H9 (cell line): ENCODE results near the gene HMGN2. TPM values are rescaled to one million over a fixed set of nuclear protein-coding genes. Genes with fewer than 3 reads are reported as not detected.

ENCODE experiments used
- DNase-seq: peaks from one replicate; pipeline ENCODE4 v3.0.0-alpha.2; 2017
- H2AFZ ChIP-seq: one replicate; pipeline ENCODE4 v1.6.1; 2013; ENCODE audit warnings: mild to moderate bottlenecking, low read length, control low read depth, moderate library complexity
- H2AK5ac ChIP-seq: 2 replicates; pipeline ENCODE4 v1.6.1; 2013; ENCODE audit warnings: low read length, control low read depth, mixed read lengths; ENCODE audit not compliant: insufficient read length
- H2BK120ac ChIP-seq: one replicate; pipeline ENCODE4 v1.6.1; 2013; ENCODE audit warnings: low read depth, mild to moderate bottlenecking, low read length, control low read depth, inconsistent platforms; ENCODE audit not compliant: poor library complexity, severe bottlenecking
- H2BK12ac ChIP-seq: 2 replicates; pipeline ENCODE4 v1.6.1; 2013; ENCODE audit warnings: low read length, control low read depth, mixed read lengths, low read depth; ENCODE audit not compliant: insufficient read length
- H2BK15ac ChIP-seq: 2 replicates; pipeline ENCODE4 v1.6.1; 2013; ENCODE audit warnings: low read depth, low read length, control low read depth
- H2BK20ac ChIP-seq: one replicate; pipeline ENCODE4 v1.6.1; 2013; ENCODE audit warnings: low read depth, mild to moderate bottlenecking, low read length, control low read depth, inconsistent platforms; ENCODE audit not compliant: poor library complexity, severe bottlenecking
- H2BK5ac ChIP-seq: 2 replicates; pipeline ENCODE4 v1.6.1; 2013; ENCODE audit warnings: low read length, control low read depth, mixed read lengths; ENCODE audit not compliant: insufficient read length
- H3K14ac ChIP-seq: 2 replicates; pipeline ENCODE4 v1.6.1; 2013; ENCODE audit warnings: low read length, control low read depth; ENCODE audit not compliant: insufficient read depth
- H3K18ac ChIP-seq: 2 replicates; pipeline ENCODE4 v1.6.1; 2013; ENCODE audit warnings: low read depth, mild to moderate bottlenecking, mixed read lengths, low read length, control low read depth; ENCODE audit not compliant: insufficient read length
- H3K23ac ChIP-seq: 2 replicates; pipeline ENCODE4 v1.6.1; 2013; ENCODE audit warnings: low read length, control low read depth, mixed read lengths, low read depth; ENCODE audit not compliant: insufficient read length
- H3K23me2 ChIP-seq: 2 replicates; pipeline ENCODE4 v1.6.1; 2013; ENCODE audit warnings: low read depth, mild to moderate bottlenecking, mixed read lengths, low read length, control low read depth; ENCODE audit not compliant: insufficient read length, poor library complexity, severe bottlenecking
- H3K27ac ChIP-seq: 2 replicates; pipeline ENCODE4 v1.5.1; 2013; ENCODE audit warnings: low read length, control low read depth, mixed read lengths, low read depth; ENCODE audit not compliant: insufficient read length
- H3K27me3 ChIP-seq: 2 replicates; pipeline ENCODE4 v1.6.1; 2013; ENCODE audit warnings: low read length, control low read depth, inconsistent platforms; ENCODE audit not compliant: insufficient read depth
- H3K4ac ChIP-seq: 2 replicates; pipeline ENCODE4 v1.6.1; 2013; ENCODE audit warnings: low read depth, mild to moderate bottlenecking, control low read depth, inconsistent platforms, low read length, moderate library complexity
- H3K4me1 ChIP-seq: 2 replicates; pipeline ENCODE4 v1.6.1; 2013; ENCODE audit warnings: low read length, control low read depth, inconsistent platforms; ENCODE audit not compliant: insufficient read depth
- H3K4me2 ChIP-seq: 2 replicates; pipeline ENCODE4 v1.6.1; 2013; ENCODE audit warnings: low read length, control low read depth, mixed read lengths; ENCODE audit not compliant: insufficient read length, insufficient read depth
- H3K56ac ChIP-seq: 2 replicates; pipeline ENCODE4 v1.6.1; 2013; ENCODE audit warnings: low read depth, mild to moderate bottlenecking, mixed read lengths, low read length, control low read depth; ENCODE audit not compliant: insufficient read length
- H3K79me1 ChIP-seq: 2 replicates; pipeline ENCODE4 v1.6.1; 2013; ENCODE audit warnings: low read depth, mild to moderate bottlenecking, moderate library complexity, low read length, control low read depth, inconsistent platforms; ENCODE audit not compliant: insufficient read depth, poor library complexity, severe bottlenecking
- H3K79me2 ChIP-seq: 2 replicates; pipeline ENCODE4 v1.6.1; 2013; ENCODE audit warnings: low read length, control low read depth, inconsistent platforms; ENCODE audit not compliant: insufficient read depth
- H3K9ac ChIP-seq: 2 replicates; pipeline ENCODE4 v1.6.1; 2013; ENCODE audit warnings: low read length, control low read depth, mixed read lengths; ENCODE audit not compliant: insufficient read length; ENCODE audit errors: extremely low read depth
- H3K9me3 ChIP-seq: one replicate; pipeline ENCODE4 v1.6.1; 2013; ENCODE audit warnings: low read depth, low read length, inconsistent platforms; ENCODE audit not compliant: control insufficient read depth
- H3T11ph ChIP-seq: one replicate; pipeline ENCODE4 v1.6.1; 2013; ENCODE audit warnings: mild to moderate bottlenecking, low read length, control low read depth, inconsistent platforms
- H4K20me1 ChIP-seq: one replicate; pipeline ENCODE4 v1.6.1; 2013; ENCODE audit not compliant: control insufficient read depth, insufficient read length, insufficient read depth
- H4K5ac ChIP-seq: 2 replicates; pipeline ENCODE4 v1.6.1; 2013; ENCODE audit warnings: low read depth, mild to moderate bottlenecking, mixed read lengths, low read length, control low read depth; ENCODE audit not compliant: insufficient read length
- H4K8ac ChIP-seq: replicated peaks from 2 replicates; pipeline ENCODE4 v1.6.1; 2013; ENCODE audit warnings: low read length, control low read depth, mixed read lengths, low read depth; ENCODE audit not compliant: insufficient read length
- H4K91ac ChIP-seq: 2 replicates; pipeline ENCODE4 v1.6.1; 2013; ENCODE audit warnings: low read depth, mild to moderate bottlenecking, moderate library complexity, mixed read lengths, low read length, control low read depth; ENCODE audit not compliant: insufficient read length
- H3K27ac Mint-ChIP-seq, 3 experiments: 2 replicates in 2 of 3; 3 replicates in 1 of 3; pipeline ENCODE4 v1.8.0; 2020 to 2021; ENCODE audit warnings: mixed read lengths in 3 of 3, mild to moderate bottlenecking in 1 of 3, moderate library complexity in 1 of 3
- H3K27me3 Mint-ChIP-seq: 2 replicates; pipeline ENCODE4 v1.8.0; 2021; ENCODE audit warnings: low read depth, mild to moderate bottlenecking, moderate library complexity, mixed read lengths
- H3K36me3 Mint-ChIP-seq, 3 experiments: 2 replicates in 2 of 3; 3 replicates in 1 of 3; pipeline ENCODE4 v1.8.0; 2020 to 2021; ENCODE audit warnings: low read depth in 3 of 3, mixed read lengths in 3 of 3; ENCODE audit not compliant: insufficient read depth in 1 of 3
- H3K4me1 Mint-ChIP-seq, 2 experiments: 2 replicates each; pipeline ENCODE4 v1.8.0; 2020; ENCODE audit warnings: mixed read lengths in 2 of 2
- H3K4me3 Mint-ChIP-seq, 2 experiments: 2 replicates in 1 of 2; 3 replicates in 1 of 2; pipeline ENCODE4 v1.8.0; 2020 to 2021; ENCODE audit warnings: mild to moderate bottlenecking in 2 of 2, mixed read lengths in 2 of 2, moderate library complexity in 1 of 2
- H3K9me3 Mint-ChIP-seq, 2 experiments: 2 replicates in 1 of 2; 3 replicates in 1 of 2; pipeline ENCODE4 v1.8.0; 2020; ENCODE audit warnings: mild to moderate bottlenecking in 2 of 2, mixed read lengths in 2 of 2, moderate library complexity in 1 of 2
- WGBS: extraction: QIAGEN DNeasy Blood & Tissue Kit; methylation state at CpG from one replicate; pipeline ENCODE4 v1.1.7; 2013; ENCODE audit warnings: missing lambda C conversion rate, low lambda C conversion rate, mixed read lengths; ENCODE audit not compliant: insufficient read length; ENCODE audit errors: extremely low coverage; 5-methylcytosine and 5-hydroxymethylcytosine counted together
- total RNA-seq: library from RNA; stranded (reverse); gene quantifications from 2 replicates; pipeline ENCODE4 v1.2.1, GENCODE V29; 2021
- TF ChIP-seq, protein P1 (sequence below): fragments of 200-600 bp; sonication (generic); conservative IDR thresholded peaks from 3 replicates; pipeline ENCODE4 v1.8.0; 2021; ENCODE audit warnings: antibody characterized with exemption, mild to moderate bottlenecking

HMGN2 gene
- total RNA-seq, 1 experiment from 2014 or later = 622 TPM

DNA sequence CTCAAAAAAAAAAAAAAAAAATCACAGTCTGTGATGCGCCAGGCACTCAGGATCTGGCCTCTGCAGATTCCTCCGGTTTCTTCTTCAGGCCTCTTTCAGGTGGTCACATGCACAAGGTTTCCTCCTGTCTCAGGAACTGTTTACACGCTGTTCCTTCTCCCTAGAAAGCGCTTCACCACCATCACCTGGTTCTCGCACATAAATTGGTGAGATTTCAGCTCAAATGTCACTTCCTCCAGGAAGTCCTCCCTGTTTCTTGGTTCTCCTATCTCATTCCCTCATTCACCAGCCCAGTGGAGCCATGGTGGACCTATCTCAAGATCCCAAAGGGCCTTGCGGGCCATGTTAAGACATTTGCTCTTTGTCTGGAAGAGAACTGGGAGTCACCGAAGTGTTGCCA lies 26.7 kb downstream of the HMGN2 start:
- H3K23me2 ChIP-seq = peaks cover 6% of the 10 kb centered on the region
- H3K4ac ChIP-seq = no peak overlapping the region
- H2BK120ac ChIP-seq = no peak overlapping the region
- no peaks in the 10 kb centered on the region for H3K9me3 ChIP-seq
- H3K9ac ChIP-seq = no peak overlapping the region
- no peak overlapping the region for H3K4me3 Mint-ChIP-seq
- H4K91ac ChIP-seq = no peak overlapping the region
- H4K20me1 ChIP-seq = no peaks in the 10 kb centered on the region
- no peak overlapping the region for H2BK15ac ChIP-seq
- H3K27me3 ChIP-seq = no peaks in the 10 kb centered on the region
- H2BK12ac ChIP-seq = no peak overlapping the region
- no peak overlapping the region for H3K27ac ChIP-seq
- no peak for DNase-seq
- no peak overlapping the region for H3K4me2 ChIP-seq
- H3K18ac ChIP-seq = no peak overlapping the region
- no peaks in the 10 kb centered on the region; the same call in 1 of the 2 replicates for H3K27me3 Mint-ChIP-seq
- peaks cover 0 to 3% (median 0%) of the 10 kb centered on the region in 3 experiments; a peak in 1 of 7 replicates for H3K36me3 Mint-ChIP-seq
- H2AFZ ChIP-seq = no peak overlapping the region
- no peaks in the 10 kb centered on the region for H3K9me3 Mint-ChIP-seq
- no peaks in the 10 kb centered on the region for H3K4me1 ChIP-seq
- no peak overlapping the region for H3T11ph ChIP-seq
- TF ChIP-seq, protein P1, sequence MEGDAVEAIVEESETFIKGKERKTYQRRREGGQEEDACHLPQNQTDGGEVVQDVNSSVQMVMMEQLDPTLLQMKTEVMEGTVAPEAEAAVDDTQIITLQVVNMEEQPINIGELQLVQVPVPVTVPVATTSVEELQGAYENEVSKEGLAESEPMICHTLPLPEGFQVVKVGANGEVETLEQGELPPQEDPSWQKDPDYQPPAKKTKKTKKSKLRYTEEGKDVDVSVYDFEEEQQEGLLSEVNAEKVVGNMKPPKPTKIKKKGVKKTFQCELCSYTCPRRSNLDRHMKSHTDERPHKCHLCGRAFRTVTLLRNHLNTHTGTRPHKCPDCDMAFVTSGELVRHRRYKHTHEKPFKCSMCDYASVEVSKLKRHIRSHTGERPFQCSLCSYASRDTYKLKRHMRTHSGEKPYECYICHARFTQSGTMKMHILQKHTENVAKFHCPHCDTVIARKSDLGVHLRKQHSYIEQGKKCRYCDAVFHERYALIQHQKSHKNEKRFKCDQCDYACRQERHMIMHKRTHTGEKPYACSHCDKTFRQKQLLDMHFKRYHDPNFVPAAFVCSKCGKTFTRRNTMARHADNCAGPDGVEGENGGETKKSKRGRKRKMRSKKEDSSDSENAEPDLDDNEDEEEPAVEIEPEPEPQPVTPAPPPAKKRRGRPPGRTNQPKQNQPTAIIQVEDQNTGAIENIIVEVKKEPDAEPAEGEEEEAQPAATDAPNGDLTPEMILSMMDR = no peak
- H3K27ac Mint-ChIP-seq = no peak overlapping the region
- no peak overlapping the region for H3K14ac ChIP-seq
- H2AK5ac ChIP-seq = no peak overlapping the region
- H3K79me1 ChIP-seq = no peaks in the 10 kb centered on the region
- no peak overlapping the region for H2BK5ac ChIP-seq
- H3K79me2 ChIP-seq = no peaks in the 10 kb centered on the region
- H3K23ac ChIP-seq = no peak overlapping the region
- no CpG with 5 or more reads among the region's 7 CpGs for WGBS
- H3K56ac ChIP-seq = no peak overlapping the region
- no peak overlapping the region for H4K5ac ChIP-seq
- no peak overlapping the region for H4K8ac ChIP-seq
- H3K4me1 Mint-ChIP-seq = peaks cover 0 to 6% of the 10 kb centered on the region in 2 experiments; a peak in 1 of 4 replicates
- H2BK20ac ChIP-seq = no peak overlapping the region
